Endometrial microvascular endothelial cells (primary cell): ENCODE results near the gene LATS2. TPM values are rescaled to one million over a fixed set of nuclear protein-coding genes. Genes with fewer than 3 reads are reported as not detected.
"Not testable (repeated sequence)": the region's sequence is repeated elsewhere in the genome, so short reads cannot be mapped to it uniquely, and the experiment has no call there.

Source experiments
- in situ Hi-C: cut with HindIII; loops from 2 replicates; pipeline ENCODE4 v1.10.0; 2017; ENCODE audit warnings: low sequenced_read_pairs, low pct_unique_long_range_greater_than_20kb; ENCODE audit errors: inconsistent ontology term
- total RNA-seq: library from RNA; depleted of rRNA; stranded (reverse); fragments of >200 nt; gene quantifications from one replicate; pipeline ENCODE4 v1.2.3, GENCODE V29; 2015; ENCODE audit errors: inconsistent ontology term

The LATS2 gene
- total RNA-seq, 1 donor from 2014 or later, result 27.7 TPM

DNA sequence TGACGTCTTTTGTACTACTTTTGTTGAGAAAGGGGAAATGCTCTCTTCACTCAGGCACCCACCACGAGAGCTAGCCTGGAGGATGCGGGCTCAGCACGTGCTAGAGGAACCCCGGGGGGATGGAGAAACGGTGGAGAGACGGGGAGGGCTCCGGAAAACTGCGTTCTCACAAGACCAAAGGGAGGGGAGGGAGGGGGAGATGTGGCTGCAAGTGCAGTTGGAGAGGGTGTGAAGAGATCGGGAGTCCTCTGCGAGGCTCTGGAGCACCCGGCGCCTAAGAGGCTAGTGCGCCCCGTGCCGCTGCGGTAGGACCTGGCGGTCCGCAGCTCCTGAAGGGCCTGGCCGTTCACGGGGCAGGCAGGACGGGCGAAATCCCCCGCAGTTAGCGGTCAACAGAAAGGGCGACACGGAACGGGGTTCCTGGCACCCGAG is 115.4 kb downstream of the LATS2 start:
- in situ Hi-C loops, result no loop called here

DNA sequence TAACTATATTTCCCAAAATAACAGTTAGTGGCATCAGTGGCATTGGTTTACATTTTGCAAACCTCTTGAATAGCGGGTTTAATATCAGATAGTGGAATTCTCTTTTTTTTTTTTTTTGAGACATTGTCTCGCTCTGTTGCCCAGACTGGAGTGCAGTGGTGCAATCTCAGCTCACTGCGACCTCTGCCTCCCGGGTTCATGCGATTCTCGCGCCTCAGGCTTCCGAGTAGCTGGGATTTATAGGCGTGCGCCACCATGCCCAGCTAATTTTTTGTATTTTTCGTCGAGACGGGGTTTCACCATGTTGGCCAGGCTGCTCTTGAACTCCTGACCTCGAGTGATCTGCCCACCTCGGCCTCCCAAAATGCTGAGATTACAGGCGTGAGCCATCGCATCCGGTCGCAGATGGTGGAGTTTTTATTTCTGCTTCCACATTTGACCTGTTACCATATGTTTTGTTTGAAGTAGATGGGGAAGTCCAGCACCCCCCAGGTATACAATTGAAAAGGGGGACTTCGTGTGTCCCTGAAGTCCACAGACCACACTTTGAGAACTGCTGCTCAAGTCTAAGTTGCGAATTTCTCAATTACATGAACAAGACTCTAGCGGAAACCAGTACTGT is 118.3 kb downstream of the LATS2 start:
- in situ Hi-C loops, result no loop called here

DNA sequence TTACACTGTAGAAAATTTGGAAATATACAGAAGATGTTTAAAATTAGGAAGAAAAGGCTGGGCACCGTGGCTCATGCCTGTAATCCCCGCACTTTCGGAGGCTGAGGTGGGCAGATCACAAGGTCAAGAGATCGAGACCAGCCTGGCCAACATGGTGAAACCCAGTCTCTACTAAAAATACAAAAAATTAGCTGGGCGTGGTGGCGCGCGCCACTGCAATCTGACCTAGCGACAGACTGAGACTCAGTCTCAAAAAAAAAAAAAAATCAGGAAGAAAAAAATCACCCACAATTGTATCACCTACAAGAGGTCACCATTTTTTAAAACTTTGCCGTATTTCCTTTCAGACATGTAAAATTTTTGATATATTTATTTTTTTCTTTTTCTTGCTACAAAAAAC is 120.9 kb downstream of the LATS2 start:
- in situ Hi-C loops, result not testable (repeated sequence)

DNA sequence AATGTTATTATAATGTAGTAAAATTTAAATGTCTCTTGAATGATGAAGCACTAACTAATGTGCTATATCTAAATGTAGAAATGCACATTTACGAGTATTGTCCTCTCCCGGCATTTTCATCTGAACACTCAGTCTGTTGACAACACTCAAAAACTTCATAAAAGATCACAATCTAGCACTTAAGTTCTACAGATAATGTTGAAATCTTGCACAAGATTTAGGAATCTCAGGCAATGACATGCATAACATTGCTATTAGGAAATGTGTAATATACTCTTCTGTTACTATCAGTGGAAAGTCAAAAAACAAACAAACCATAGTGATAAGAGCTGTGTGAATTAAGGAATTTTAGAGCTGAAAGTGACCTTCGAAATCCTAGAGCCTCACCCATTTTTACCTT is 121.3 kb downstream of the LATS2 start:
- in situ Hi-C loops, result no loop called here

DNA sequence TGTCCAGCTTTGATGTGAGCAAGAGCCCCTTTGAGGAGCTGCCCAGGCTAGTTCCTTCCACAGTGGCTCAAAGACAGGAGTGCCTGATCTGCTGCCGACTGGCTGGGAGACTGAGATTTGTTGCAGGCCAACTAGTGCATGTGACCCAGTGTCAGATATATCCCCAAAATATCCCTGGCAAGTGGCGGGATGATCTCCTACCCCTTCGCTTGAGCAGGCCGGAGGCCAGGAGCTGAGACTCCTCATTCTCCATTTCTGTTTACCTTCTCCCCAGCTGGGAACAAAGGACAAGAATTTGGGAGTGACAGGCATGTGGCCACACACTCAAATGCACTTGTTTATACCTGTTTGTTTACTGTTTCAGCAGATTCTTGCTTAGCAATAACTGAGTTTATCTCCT is 121.7 kb downstream of the LATS2 start:
- in situ Hi-C loops, result no loop called here

DNA sequence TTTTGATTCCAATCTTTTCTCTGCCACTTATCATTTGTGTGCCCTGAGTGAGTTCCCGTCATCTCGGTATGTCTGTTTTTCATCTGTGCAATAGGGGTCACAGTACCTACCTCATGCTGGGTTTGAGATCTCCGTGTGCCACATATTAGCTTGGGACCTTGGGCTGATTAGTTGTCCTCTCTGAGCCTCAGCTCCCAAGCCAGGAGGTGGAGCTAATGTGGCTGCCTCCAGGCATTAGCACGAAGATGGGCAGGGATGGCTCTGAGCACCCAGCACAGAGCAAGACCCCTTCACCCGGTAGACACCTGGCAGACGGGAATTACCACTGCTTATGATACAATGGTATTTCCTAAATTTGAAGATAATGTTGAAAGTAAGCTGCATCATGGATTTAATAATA is 123.1 kb downstream of the LATS2 start:
- in situ Hi-C loops, result no loop called here

DNA sequence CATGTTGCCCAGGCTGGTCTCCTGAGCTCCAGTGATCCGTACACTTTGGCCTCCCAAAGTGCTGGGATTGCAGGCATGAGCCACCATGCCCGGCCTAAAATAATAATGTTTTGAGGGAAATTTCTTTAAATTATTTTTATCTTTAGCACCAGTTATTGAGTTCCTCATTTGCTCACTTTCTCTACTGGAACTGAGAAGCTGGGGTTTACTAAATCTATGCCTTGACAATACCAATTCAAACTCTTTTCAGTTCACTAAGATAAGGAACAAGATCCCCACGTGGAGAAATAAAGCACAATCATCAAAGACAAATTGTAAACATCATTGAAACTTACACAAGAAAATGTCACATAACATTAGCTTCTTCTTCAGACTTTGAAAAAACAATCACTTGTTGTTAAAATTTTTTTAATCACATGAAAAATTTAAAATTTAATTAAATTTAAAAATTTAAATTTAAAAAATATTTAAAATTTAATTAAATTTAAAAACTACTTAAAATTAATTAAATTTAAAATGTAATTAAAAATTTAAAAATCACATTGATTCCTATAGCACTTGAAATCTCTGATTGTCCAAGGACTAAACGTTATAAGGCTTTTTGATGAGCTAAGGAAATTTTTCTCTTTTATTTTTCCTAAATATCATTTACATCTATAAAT is 133.7 kb downstream of the LATS2 start:
- in situ Hi-C loops, result no loop called here

DNA sequence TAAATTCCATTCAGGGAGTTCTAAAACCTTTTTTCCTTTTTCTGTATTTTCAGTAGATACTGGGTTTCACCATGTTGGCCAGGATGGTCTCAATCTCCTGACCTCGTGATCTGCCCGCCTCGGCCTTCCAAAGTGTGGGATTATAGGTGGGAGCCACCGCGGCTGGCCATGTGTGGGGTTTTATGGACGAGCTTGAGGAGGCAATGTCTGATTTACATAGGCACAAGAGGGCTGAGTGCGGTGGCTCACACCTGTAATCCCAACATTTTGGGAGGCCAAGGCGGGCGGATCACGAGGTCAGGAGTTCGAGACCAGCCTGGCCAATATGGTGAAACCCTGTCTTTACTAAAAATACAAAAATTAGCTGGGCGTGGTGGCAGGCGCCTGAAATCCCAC is 136.0 kb downstream of the LATS2 start:
- in situ Hi-C loops, result not testable (repeated sequence)

DNA sequence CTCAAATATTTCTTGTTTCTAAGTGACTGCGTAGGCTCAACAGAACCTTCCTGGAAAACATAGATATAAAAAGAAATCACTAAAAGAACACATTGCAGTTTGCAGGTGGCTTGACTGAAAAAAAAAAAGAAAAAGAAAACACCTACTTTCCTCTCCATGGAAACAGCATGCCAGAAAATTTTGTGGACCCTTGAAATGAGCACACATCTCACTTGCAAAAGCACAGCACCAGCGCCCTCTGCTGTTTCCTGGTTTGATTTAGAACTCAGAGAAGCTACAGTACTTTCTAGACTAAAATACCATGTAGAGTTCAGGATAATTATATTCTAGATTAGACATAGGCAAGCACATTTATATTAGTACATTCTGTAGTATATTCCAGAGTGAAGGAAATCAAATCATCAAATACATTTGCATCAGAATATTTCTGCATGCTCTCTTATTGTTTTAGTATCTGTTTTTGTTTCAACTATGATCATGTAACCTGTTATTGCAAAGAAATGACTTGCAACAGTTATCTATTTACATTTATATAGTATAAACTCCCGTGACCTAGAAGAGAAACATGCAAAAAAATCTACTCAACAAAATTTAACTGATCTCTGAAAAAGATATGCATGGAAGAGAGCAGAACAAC is 136.5 kb downstream of the LATS2 start:
- in situ Hi-C loops, result no loop called here

DNA sequence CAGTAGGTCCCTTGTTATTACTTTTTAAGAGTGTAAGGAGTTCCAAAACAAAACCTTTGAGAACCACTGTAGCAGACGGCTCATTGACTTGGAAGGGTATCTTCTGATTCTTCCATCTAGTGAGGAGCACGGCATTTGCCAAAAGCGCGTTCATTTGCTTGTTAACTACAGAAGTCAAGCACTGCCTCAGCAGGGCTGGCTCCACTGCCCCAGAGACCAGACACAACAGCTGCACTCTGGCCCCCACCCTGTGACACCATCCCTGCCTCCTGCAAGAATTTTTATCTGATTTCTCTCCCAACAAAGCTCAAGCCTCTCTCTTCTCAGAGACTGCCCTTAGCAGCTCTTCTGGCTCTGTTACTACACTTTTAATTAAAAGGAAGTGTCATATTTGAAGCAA is 138.1 kb downstream of the LATS2 start:
- in situ Hi-C loops, result no loop called here

Other genes starting within 250 kb of the LATS2 start
- 33.5 TPM for gene XPO4, start 158.8 kb downstream of the LATS2 start, total RNA-seq
- gene SAP18, start 78.5 kb upstream of the LATS2 start, total RNA-seq, result 38.3 TPM
- gene SKA3, start 115.0 kb upstream of the LATS2 start, total RNA-seq, result 34.8 TPM
- gene MRPL57, start 115.1 kb upstream of the LATS2 start, total RNA-seq, result 35.2 TPM